Neural cell (in vitro differentiated cells): ENCODE measurements around the gene H2BK1. TPM values are rescaled to one million over a fixed set of nuclear protein-coding genes. Genes with fewer than 3 reads are reported as not detected.

ENCODE experiments used
- H2AFZ ChIP-seq: fragments of 200-600, 300-800 bp; sonication (generic), shearing (Covaris generic); 2 replicates; pipeline ENCODE4 v1.6.0; 2014; ENCODE audit warnings: low read depth, mild to moderate bottlenecking, antibody characterized with exemption, low read length, moderate library complexity
- H3F3A ChIP-seq: fragments of 200-600 bp; shearing (Covaris generic); 2 replicates; pipeline ENCODE4 v1.6.1; 2016; ENCODE audit warnings: mild to moderate bottlenecking, moderate library complexity, mixed read lengths, antibody characterized with exemption, low read length; ENCODE audit not compliant: insufficient read depth, poor library complexity, severe bottlenecking
- H3K27ac ChIP-seq: fragments of 200-600, 300-800 bp; sonication (generic), shearing (Covaris generic); 2 replicates; pipeline ENCODE4 v1.5.1; 2014; ENCODE audit warnings: mild to moderate bottlenecking, low read length, moderate library complexity
- H3K27me3 ChIP-seq: fragments of 300-800, 200-600 bp; sonication (generic), shearing (Covaris generic); 2 replicates; pipeline ENCODE4 v1.6.0; 2014; ENCODE audit warnings: mild to moderate bottlenecking, low read depth, low read length, moderate library complexity; ENCODE audit not compliant: insufficient read depth
- H3K36me3 ChIP-seq: fragments of 300-800, 200-600 bp; sonication (generic), shearing (Covaris generic); 2 replicates; pipeline ENCODE4 v1.5.1; 2014; ENCODE audit warnings: mild to moderate bottlenecking, antibody characterized with exemption, low read length, moderate library complexity; ENCODE audit not compliant: insufficient read depth
- H3K4me2 ChIP-seq: fragments of 300-800, 200-600 bp; sonication (generic), shearing (Covaris generic); 2 replicates; pipeline ENCODE4 v1.6.0; 2014; ENCODE audit warnings: mild to moderate bottlenecking, low read length
- H3K4me3 ChIP-seq: fragments of 300-800, 200-600 bp; sonication (generic), shearing (Covaris generic); 2 replicates; pipeline ENCODE4 v1.5.1; 2014; ENCODE audit warnings: mild to moderate bottlenecking, low read length, moderate library complexity
- H3K79me2 ChIP-seq: fragments of 200-600 bp; shearing (Covaris generic); replicated peaks from 2 replicates; pipeline ENCODE4 v1.6.0; 2014; ENCODE audit warnings: mild to moderate bottlenecking, low read length, moderate library complexity; ENCODE audit not compliant: insufficient read depth
- H3K9ac ChIP-seq: fragments of 300-800, 200-600 bp; sonication (generic), shearing (Covaris generic); 2 replicates; pipeline ENCODE4 v1.6.1; 2016; ENCODE audit warnings: mild to moderate bottlenecking, low read length, mixed read lengths
- H3K9me2 ChIP-seq: fragments of 200-600 bp; shearing (Covaris generic); 2 replicates; pipeline ENCODE4 v1.6.1; 2016; ENCODE audit warnings: mild to moderate bottlenecking, low read length, mixed read lengths; ENCODE audit not compliant: insufficient read depth
- H3K9me3 ChIP-seq: fragments of 200-600, 300-800 bp; sonication (generic), shearing (Covaris generic); 2 replicates; pipeline ENCODE4 v1.6.1; 2016; ENCODE audit warnings: mild to moderate bottlenecking, mixed run types, low read length, moderate library complexity, mixed read lengths
- H4K20me1 ChIP-seq: fragments of 200-600 bp; shearing (Covaris generic); 2 replicates; pipeline ENCODE4 v1.6.1; 2016; ENCODE audit warnings: mild to moderate bottlenecking, mixed run types; ENCODE audit not compliant: insufficient read depth
- EP300 ChIP-seq: fragments of 450-650 bp; conservative IDR thresholded peaks from 2 replicates; pipeline ENCODE4 v1.6.1; 2014; ENCODE audit warnings: antibody characterized with exemption, mild to moderate bottlenecking, moderate library complexity; ENCODE audit not compliant: poor library complexity, severe bottlenecking
- EZH2 ChIP-seq: fragments of 200-600, 300-800 bp; shearing (Covaris generic), sonication (generic); IDR thresholded peaks from 2 replicates; pipeline ENCODE4 v1.6.1; 2014; ENCODE audit warnings: antibody characterized with exemption, low read length, borderline replicate concordance, mild to moderate bottlenecking; ENCODE audit not compliant: insufficient read depth, poor library complexity, severe bottlenecking
- MXI1 ChIP-seq: fragments of 450-650 bp; conservative IDR thresholded peaks from 2 replicates; pipeline ENCODE4 v1.6.1; 2014; ENCODE audit warnings: antibody characterized with exemption, mild to moderate bottlenecking; ENCODE audit not compliant: poor library complexity, severe bottlenecking
- POLR2AphosphoS5 ChIP-seq: IDR thresholded peaks from 2 replicates; pipeline ENCODE4 v1.6.1; 2012
- RAD21 ChIP-seq: fragments of 450-650 bp; conservative IDR thresholded peaks from 2 replicates; pipeline ENCODE4 v1.6.1; 2014; ENCODE audit warnings: antibody characterized with exemption, mild to moderate bottlenecking, moderate library complexity
- REST ChIP-seq: IDR thresholded peaks from 2 replicates; pipeline ENCODE4 v1.6.1; 2012; ENCODE audit warnings: borderline replicate concordance
- SMC3 ChIP-seq: fragments of 450-650 bp; conservative IDR thresholded peaks from 2 replicates; pipeline ENCODE4 v1.6.1; 2014; ENCODE audit warnings: antibody characterized with exemption, mild to moderate bottlenecking, moderate library complexity; ENCODE audit not compliant: poor library complexity
- TAF1 ChIP-seq: IDR thresholded peaks from 2 replicates; pipeline ENCODE4 v1.6.1; 2012; ENCODE audit warnings: low read depth
- polyA plus RNA-seq: library from polyadenylated mRNA; depleted of rRNA; stranded (reverse); fragments of >200 nt; gene quantifications from 2 replicates; pipeline ENCODE4 v1.2.3, GENCODE V29; 2014
- TF ChIP-seq, protein P1 (sequence below): fragments of 450-650 bp; IDR thresholded peaks from 2 replicates; pipeline ENCODE4 v1.5.1; 2014; ENCODE audit warnings: antibody characterized with exemption, mild to moderate bottlenecking, moderate library complexity; ENCODE audit not compliant: poor library complexity, severe bottlenecking

Gene H2BK1
- polyA plus RNA-seq, 1 donor from 2014 or later, result not detected

GRCh38 chr7:151166629-151167196 lies 43.6 kb downstream of the H2BK1 start:
- Histone ChIP-seq H2AFZ (no peak overlapping the region), H3K9ac (peak overlapping the region; percentile 45), H3K27ac (no peak overlapping the region), H4K20me1 (no peaks in the 10 kb centered on the region), H3F3A (no peaks in the 10 kb centered on the region), H3K9me2 (no peaks in the 10 kb centered on the region), H3K4me2 (peak overlapping the region; percentile 25), H3K36me3 (no peaks in the 10 kb centered on the region), H3K27me3 (peaks cover 77% of the 10 kb centered on the region), H3K79me2 (no peaks in the 10 kb centered on the region), H3K4me3 (peak overlapping the region; percentile 70), H3K9me3 (no peaks in the 10 kb centered on the region)
- TF ChIP-seq MXI1 (no peak), POLR2AphosphoS5 (no peak), TAF1 (no peak), SMC3 (no peak)
- TF ChIP-seq, protein P1, sequence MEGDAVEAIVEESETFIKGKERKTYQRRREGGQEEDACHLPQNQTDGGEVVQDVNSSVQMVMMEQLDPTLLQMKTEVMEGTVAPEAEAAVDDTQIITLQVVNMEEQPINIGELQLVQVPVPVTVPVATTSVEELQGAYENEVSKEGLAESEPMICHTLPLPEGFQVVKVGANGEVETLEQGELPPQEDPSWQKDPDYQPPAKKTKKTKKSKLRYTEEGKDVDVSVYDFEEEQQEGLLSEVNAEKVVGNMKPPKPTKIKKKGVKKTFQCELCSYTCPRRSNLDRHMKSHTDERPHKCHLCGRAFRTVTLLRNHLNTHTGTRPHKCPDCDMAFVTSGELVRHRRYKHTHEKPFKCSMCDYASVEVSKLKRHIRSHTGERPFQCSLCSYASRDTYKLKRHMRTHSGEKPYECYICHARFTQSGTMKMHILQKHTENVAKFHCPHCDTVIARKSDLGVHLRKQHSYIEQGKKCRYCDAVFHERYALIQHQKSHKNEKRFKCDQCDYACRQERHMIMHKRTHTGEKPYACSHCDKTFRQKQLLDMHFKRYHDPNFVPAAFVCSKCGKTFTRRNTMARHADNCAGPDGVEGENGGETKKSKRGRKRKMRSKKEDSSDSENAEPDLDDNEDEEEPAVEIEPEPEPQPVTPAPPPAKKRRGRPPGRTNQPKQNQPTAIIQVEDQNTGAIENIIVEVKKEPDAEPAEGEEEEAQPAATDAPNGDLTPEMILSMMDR, result no peak

DNA sequence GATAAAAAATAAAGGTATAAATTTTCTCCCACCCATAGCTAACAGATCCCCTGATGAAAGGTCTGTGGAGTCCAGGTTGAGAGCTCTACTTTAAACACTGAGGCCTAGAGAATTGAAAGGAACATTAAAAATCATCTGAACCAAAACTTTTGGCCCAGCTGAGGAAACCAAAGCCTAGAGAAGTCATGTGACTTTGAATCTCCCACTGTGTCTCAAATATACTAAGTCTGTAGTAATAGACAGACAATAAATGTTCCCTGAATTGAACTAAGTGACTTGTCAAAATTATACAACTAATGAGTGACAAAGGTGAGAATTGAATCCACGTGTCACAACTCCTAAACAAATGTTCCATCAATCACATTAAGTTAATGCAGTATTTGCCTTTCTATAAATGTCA lies 48.5 kb downstream of the H2BK1 start:
- no peaks in the 10 kb centered on the region for H3K9me3 ChIP-seq
- no peaks in the 10 kb centered on the region for H3K9me2 ChIP-seq
- TF ChIP-seq REST (no peak), SMC3 (no peak), POLR2AphosphoS5 (no peak), TAF1 (no peak), MXI1 (no peak), RAD21 (no peak), EZH2 (no peak), EP300 (no peak)
- TF ChIP-seq, protein P1, result no peak
- no peaks in the 10 kb centered on the region for H3K36me3 ChIP-seq
- no peak overlapping the region for H3K4me3 ChIP-seq
- H4K20me1 ChIP-seq, result no peaks in the 10 kb centered on the region
- peaks cover 38% of the 10 kb centered on the region for H3K27me3 ChIP-seq
- no peak overlapping the region for H2AFZ ChIP-seq
- no peak overlapping the region for H3K9ac ChIP-seq
- H3K27ac ChIP-seq, result no peak overlapping the region
- no peak overlapping the region for H3K4me2 ChIP-seq
- no peaks in the 10 kb centered on the region for H3K79me2 ChIP-seq
- no peaks in the 10 kb centered on the region for H3F3A ChIP-seq

Other genes with a start within 250 kb of the H2BK1 start
- 24.4 and 35.5 TPM in 2 replicates for gene KCNH2, start 232.2 kb downstream of the H2BK1 start, polyA plus RNA-seq
- not detected in 2 replicates for gene NOS3, start 219.5 kb downstream of the H2BK1 start, polyA plus RNA-seq
- 1.2 and 1.4 TPM in 2 replicates for gene ATG9B, start 186.0 kb downstream of the H2BK1 start, polyA plus RNA-seq
- 34.4 and 40.5 TPM in 2 replicates for gene ABCB8, start 182.0 kb downstream of the H2BK1 start, polyA plus RNA-seq
- gene ASIC3, start 162.0 kb downstream of the H2BK1 start, polyA plus RNA-seq, result 3.3 and 4.4 TPM in 2 replicates
- 82.2 and 88.3 TPM in 2 replicates for gene CDK5, start 152.6 kb downstream of the H2BK1 start, polyA plus RNA-seq
- gene SLC4A2, start 150.9 kb downstream of the H2BK1 start, polyA plus RNA-seq, result 2.4 and 4.8 TPM in 2 replicates
- 147 and 182 TPM in 2 replicates for gene FASTK, start 129.7 kb downstream of the H2BK1 start, polyA plus RNA-seq
- gene TMUB1, start 127.0 kb downstream of the H2BK1 start, polyA plus RNA-seq, result 35.2 and 43.9 TPM in 2 replicates
- gene AGAP3, start 124.0 kb downstream of the H2BK1 start, polyA plus RNA-seq, result 92.9 and 117 TPM in 2 replicates
- not detected in 2 replicates for gene GBX1, start 42.8 kb downstream of the H2BK1 start, polyA plus RNA-seq
- not detected in 2 replicates for gene ASB10, start 23.2 kb downstream of the H2BK1 start, polyA plus RNA-seq
- gene ABCF2, start 16.7 kb upstream of the H2BK1 start, polyA plus RNA-seq, result 32.7 and 45.8 TPM in 2 replicates
- 22.1 and 22.5 TPM in 2 replicates for gene CHPF2, start 22.0 kb upstream of the H2BK1 start, polyA plus RNA-seq
- 199 and 216 TPM in 2 replicates for gene SMARCD3, start 38.2 kb upstream of the H2BK1 start, polyA plus RNA-seq
- gene NUB1, start 131.3 kb upstream of the H2BK1 start, polyA plus RNA-seq, result 40.0 and 48.4 TPM in 2 replicates
- 45.6 and 46.2 TPM in 2 replicates for gene WDR86, start 199.6 kb upstream of the H2BK1 start, polyA plus RNA-seq
- not detected in 2 replicates for gene CRYGN, start 229.7 kb upstream of the H2BK1 start, polyA plus RNA-seq